Gastrocnemius medialis (tissue), 4 donors: ENCODE results near the gene HLX. TPM values are rescaled to one million over a fixed set of nuclear protein-coding genes. Genes with fewer than 3 reads are reported as not detected.

ENCODE experiments used
- ATAC-seq, 2 donors: fragments of 150-250 bp; one replicate each; pipeline ENCODE4 v1.9.1; 2016
- DNase-seq, 2 donors: peaks; one replicate each; pipeline ENCODE4 v3.0.0-alpha.2; 2019
- H3K27ac ChIP-seq, 4 donors: fragments of 200-600 bp; sonication (generic); 1 replicate in 1 of 4; 2 replicates in 3 of 4; pipeline ENCODE4 v1.5.1; 2016 to 2018; ENCODE audit warnings: mild to moderate bottlenecking in 2 of 4, moderate library complexity in 1 of 4
- H3K27me3 ChIP-seq, 3 donors: fragments of 200-600 bp; sonication (generic) in 2 of 3; 1 replicate in 1 of 3; 2 replicates in 2 of 3; pipeline versions ENCODE4 v1.5.1 to v1.6.0; 2016 to 2019; ENCODE audit warnings: mild to moderate bottlenecking in 1 of 3, moderate library complexity in 1 of 3
- H3K36me3 ChIP-seq, 2 donors: fragments of 200-600 bp; sonication (generic) in 1 of 2; one replicate each; pipeline ENCODE4 v1.5.1; 2017 to 2018
- H3K4me1 ChIP-seq, 2 donors: fragments of 200-600 bp; sonication (generic) in 1 of 2; one replicate each; pipeline ENCODE4 v1.5.1; 2016 to 2017; ENCODE audit warnings: mild to moderate bottlenecking in 2 of 2
- H3K4me3 ChIP-seq, 4 donors: fragments of 200-600 bp; sonication (generic) in 3 of 4; 1 replicate in 1 of 4; 2 replicates in 3 of 4; pipeline ENCODE4 v1.5.1; 2016 to 2019; ENCODE audit warnings: mild to moderate bottlenecking in 2 of 4
- H3K9me3 ChIP-seq, 3 donors: fragments of 200-600 bp; sonication (generic) in 2 of 3; 1 replicate in 1 of 3; 2 replicates in 2 of 3; pipeline ENCODE4 v1.5.1; 2016 to 2019
- CTCF ChIP-seq, 5 experiments: fragments of 450-650 bp in 3 of 5; fragments of 200-600 bp in 2 of 5; sonication (generic) in 2 of 5; IDR thresholded peaks in 4 of 5; conservative IDR thresholded peaks in 1 of 5; 1 replicate in 4 of 5; 2 replicates in 1 of 5; pipeline ENCODE4 v1.5.1; 2016 to 2019; ENCODE audit warnings: antibody characterized with exemption in 5 of 5, mild to moderate bottlenecking in 3 of 5, moderate library complexity in 3 of 5
- POLR2A ChIP-seq, 2 donors: fragments of 450-650 bp; IDR thresholded peaks; one replicate each; pipeline ENCODE4 v1.6.1; 2017; ENCODE audit warnings: antibody characterized with exemption in 2 of 2, mild to moderate bottlenecking in 2 of 2, moderate library complexity in 2 of 2
- in situ Hi-C, 4 donors: fragments of 200-750 bp; cut with MboI; loops; one replicate each; pipeline versions ENCODE4 v1.15.0 to v1.8.0; 2017; ENCODE audit warnings: low sequenced_read_pairs in 4 of 4
- intact Hi-C: fragments of 100-400 bp; cut with DNase I; formaldehyde crosslinking; loops from one replicate; pipeline ENCODE4 v1.15.1; 2023; ENCODE audit warnings: low total_unique reads
- total RNA-seq, 4 donors: library from RNA; depleted of rRNA; stranded (reverse); fragments of >200 nt; gene quantifications; one replicate each; pipeline versions ENCODE4 v1.1.0 to v1.2.3, GENCODE V29; 2016

The HLX gene
- total RNA-seq, 4 donors from 2014 or later = 3.5 to 8.3 (median 6.4) TPM

GRCh38 chr1:220887520-220888416 lies 8.5 kb downstream of the HLX start:
- Histone ChIP-seq H3K27ac (no peak overlapping the region), H3K4me3 (peak overlapping the region in 1 of 4 donors; percentile 13), H3K27me3 (peaks cover 13 to 32% (median 26%) of the 10 kb centered on the region in 3 donors), H3K4me1 (peaks cover under 1 to 7% of the 10 kb centered on the region in 2 donors), H3K9me3 (no peaks in the 10 kb centered on the region), H3K36me3 (peaks cover 0 to 26% of the 10 kb centered on the region in 2 donors)
- DNase-seq = no peak
- TF ChIP-seq CTCF (IDR thresholded peaks at IDR 0.05 in 4 of 5, conservative IDR thresholded peaks at IDR 0.05 in 1 of 5) (no peak), POLR2A (IDR thresholded peaks at IDR 0.05) (no peak)
- intact Hi-C loops (no loop called here), in situ Hi-C loops (no loop called here)
- no peak for ATAC-seq

GRCh38 chr1:220888417-220888986 lies 9.3 kb downstream of the HLX start:
- H3K9me3 ChIP-seq = no peaks in the 10 kb centered on the region
- H3K27ac ChIP-seq = no peak overlapping the region
- H3K27me3 ChIP-seq = peaks cover 17 to 40% (median 32%) of the 10 kb centered on the region in 3 donors
- H3K4me3 ChIP-seq = no peak overlapping the region
- TF ChIP-seq POLR2A (IDR thresholded peaks at IDR 0.05) (no peak), CTCF (IDR thresholded peaks at IDR 0.05 in 4 of 5, conservative IDR thresholded peaks at IDR 0.05 in 1 of 5) (no peak)
- in situ Hi-C loops = no loop called here
- peaks cover 0 to 7% of the 10 kb centered on the region in 2 donors for H3K4me1 ChIP-seq
- peaks cover 0 to 19% of the 10 kb centered on the region in 2 donors for H3K36me3 ChIP-seq
- DNase-seq = no peak
- no peak for ATAC-seq
- intact Hi-C loops = no loop called here

GRCh38 chr1:220889333-220889732 lies 10.1 kb downstream of the HLX start:
- no peak overlapping the region for H3K4me3 ChIP-seq
- H3K9me3 ChIP-seq = no peaks in the 10 kb centered on the region
- ATAC-seq (no peak), DNase-seq (no peak)
- intact Hi-C loops = no loop called here
- H3K4me1 ChIP-seq = peaks cover 0 to 7% of the 10 kb centered on the region in 2 donors
- peaks cover 0 to 10% of the 10 kb centered on the region in 2 donors for H3K36me3 ChIP-seq
- H3K27ac ChIP-seq = no peak overlapping the region
- in situ Hi-C loops = no loop called here
- TF ChIP-seq CTCF (IDR thresholded peaks at IDR 0.05 in 4 of 5, conservative IDR thresholded peaks at IDR 0.05 in 1 of 5) (no peak), POLR2A (IDR thresholded peaks at IDR 0.05) (no peak)
- H3K27me3 ChIP-seq = peaks cover 24 to 48% (median 38%) of the 10 kb centered on the region in 3 donors

- no peak for ATAC-seq
Observed at GRCh38 chr1:220889848-220890287, 10.6 kb downstream of the HLX start.

More at GRCh38 chr1:220889848-220890287, 10.6 kb downstream of the HLX start:
- H3K9me3 ChIP-seq = no peaks in the 10 kb centered on the region
- no peak for DNase-seq
- in situ Hi-C loops (no loop called here), intact Hi-C loops (no loop called here)
- no peak for TF ChIP-seq POLR2A (IDR thresholded peaks at IDR 0.05)
- no peak for TF ChIP-seq CTCF (IDR thresholded peaks at IDR 0.05 in 4 of 5, conservative IDR thresholded peaks at IDR 0.05 in 1 of 5)
- no peak overlapping the region for H3K4me3 ChIP-seq
- H3K27ac ChIP-seq = no peak overlapping the region
- peaks cover 0 to 7% of the 10 kb centered on the region in 2 donors for H3K4me1 ChIP-seq
- H3K36me3 ChIP-seq = peaks cover 0 to 5% of the 10 kb centered on the region in 2 donors
- peaks cover 25 to 52% (median 38%) of the 10 kb centered on the region in 3 donors for H3K27me3 ChIP-seq
